ENCODE measurements around the gene NMNAT2.

NMNAT2 gene

GRCh38 chr1:183198463-183198862 is 219.7 kb downstream of the NMNAT2 start:
- H3K27me3 ChIP-seq: no peaks in the 10 kb centered on the region
- no peaks in the 10 kb centered on the region for H3K9me3 ChIP-seq (replicated peaks in 1 of 11)
- TF ChIP-seq Cebpa-rat (IDR thresholded peaks at IDR 0.05): no peak
- H3K4me1 ChIP-seq: peaks cover 10 to 16% (median 12%) of the 10 kb centered on the region in 10 experiments
- H3K9ac ChIP-seq: no peak overlapping the region
- no peaks in the 10 kb centered on the region for H4K20me1 ChIP-seq
- no peak overlapping the region for H3K27ac ChIP-seq
- H3K4me2 ChIP-seq: no peak overlapping the region
- H3K36me3 ChIP-seq: no peaks in the 10 kb centered on the region
- H3K4me3 ChIP-seq: no peak overlapping the region

Data from BLaER1 treated with 17β-estradiol and CSF1 and Interleukin-3, amounts not matched to agents 10 nM and 100 nM (cell line).